Mucosa of stomach (tissue), 1 donor: ENCODE results near the gene KASH5.

Experiments used
- H3K27me3 ChIP-seq: one replicate; pipeline ENCODE4 v1.7.0; 2013; ENCODE audit warnings: mild to moderate bottlenecking, low read length; ENCODE audit not compliant: control insufficient read depth, insufficient read depth
- H3K36me3 ChIP-seq: one replicate; pipeline ENCODE4 v1.7.0; 2013; ENCODE audit warnings: low read length; ENCODE audit not compliant: control insufficient read depth, insufficient read depth
- H3K4me1 ChIP-seq: one replicate; pipeline ENCODE4 v1.7.0; 2013; ENCODE audit warnings: mild to moderate bottlenecking, low read length; ENCODE audit not compliant: control insufficient read depth, insufficient read depth
- H3K4me3 ChIP-seq: one replicate; pipeline ENCODE4 v1.7.0; 2013; ENCODE audit warnings: low read length
- H3K9ac ChIP-seq: one replicate; pipeline ENCODE4 v1.7.0; 2013; ENCODE audit warnings: mild to moderate bottlenecking, low read length, moderate library complexity
- H3K9me3 ChIP-seq: one replicate; pipeline ENCODE4 v1.7.0; 2013; ENCODE audit warnings: mild to moderate bottlenecking, low read length, moderate library complexity; ENCODE audit not compliant: control insufficient read depth
- donor health status: Pancreatic carcinoma.

The KASH5 gene

GRCh38 chr19:49407079-49407478 lies 19.0 kb downstream of the KASH5 start:
- H3K9me3 ChIP-seq, result no peaks in the 10 kb centered on the region
- no peak overlapping the region for H3K4me3 ChIP-seq
- H3K27me3 ChIP-seq, result no peaks in the 10 kb centered on the region
- no peak overlapping the region for H3K9ac ChIP-seq
- peaks cover 5% of the 10 kb centered on the region for H3K4me1 ChIP-seq
- H3K36me3 ChIP-seq, result no peaks in the 10 kb centered on the region

- no peaks in the 10 kb centered on the region for H3K27me3 ChIP-seq
- no peak overlapping the region for H3K4me3 ChIP-seq
- H3K9ac ChIP-seq, result no peak overlapping the region
- peaks cover 5% of the 10 kb centered on the region for H3K4me1 ChIP-seq
- H3K36me3 ChIP-seq, result no peaks in the 10 kb centered on the region
- H3K9me3 ChIP-seq, result no peaks in the 10 kb centered on the region
Observed at GRCh38 chr19:49407482-49408015, 19.5 kb downstream of the KASH5 start.

- H3K9ac ChIP-seq, result no peak overlapping the region
- peaks cover 4% of the 10 kb centered on the region for H3K27me3 ChIP-seq
- H3K4me3 ChIP-seq, result no peak overlapping the region
- no peaks in the 10 kb centered on the region for H3K36me3 ChIP-seq
- H3K9me3 ChIP-seq, result no peaks in the 10 kb centered on the region
- peaks cover 5% of the 10 kb centered on the region for H3K4me1 ChIP-seq
Observed at GRCh38 chr19:49408816-49409440, 20.9 kb downstream of the KASH5 start.

GRCh38 chr19:49409441-49410029 lies 21.5 kb downstream of the KASH5 start:
- H3K4me1 ChIP-seq, result peaks cover 5% of the 10 kb centered on the region
- H3K9ac ChIP-seq, result no peak overlapping the region

GRCh38 chr19:49411681-49412326 lies 23.8 kb downstream of the KASH5 start:
- peaks cover 4% of the 10 kb centered on the region for H3K27me3 ChIP-seq
- no peaks in the 10 kb centered on the region for H3K9me3 ChIP-seq
- H3K4me3 ChIP-seq, result no peak overlapping the region
- H3K36me3 ChIP-seq, result no peaks in the 10 kb centered on the region
- H3K4me1 ChIP-seq, result peaks cover 5% of the 10 kb centered on the region
- H3K9ac ChIP-seq, result no peak overlapping the region

More at GRCh38 chr19:49409441-49410029, 21.5 kb downstream of the KASH5 start:
- Histone ChIP-seq H3K9me3 (no peaks in the 10 kb centered on the region), H3K27me3 (peaks cover 4% of the 10 kb centered on the region), H3K4me3 (no peak overlapping the region), H3K36me3 (no peaks in the 10 kb centered on the region)

GRCh38 chr19:49413348-49413747 lies 25.3 kb downstream of the KASH5 start:
- Histone ChIP-seq H3K36me3 (no peaks in the 10 kb centered on the region), H3K9me3 (no peaks in the 10 kb centered on the region), H3K4me3 (no peak overlapping the region), H3K9ac (no peak overlapping the region), H3K27me3 (peaks cover 14% of the 10 kb centered on the region), H3K4me1 (peaks cover 5% of the 10 kb centered on the region)

GRCh38 chr19:49414256-49414655 lies 26.2 kb downstream of the KASH5 start:
- H3K9ac ChIP-seq, result no peak overlapping the region
- H3K4me3 ChIP-seq, result no peak overlapping the region
- peaks cover 21% of the 10 kb centered on the region for H3K27me3 ChIP-seq
- H3K36me3 ChIP-seq, result no peaks in the 10 kb centered on the region
- no peaks in the 10 kb centered on the region for H3K9me3 ChIP-seq
- H3K4me1 ChIP-seq, result peaks cover 5% of the 10 kb centered on the region

- H3K9me3 ChIP-seq, result no peaks in the 10 kb centered on the region
- no peaks in the 10 kb centered on the region for H3K36me3 ChIP-seq
- H3K9ac ChIP-seq, result no peak overlapping the region
- no peak overlapping the region for H3K4me3 ChIP-seq
- H3K4me1 ChIP-seq, result no peaks in the 10 kb centered on the region
- peaks cover 31% of the 10 kb centered on the region for H3K27me3 ChIP-seq
Observed at GRCh38 chr19:49415102-49415809, 27.2 kb downstream of the KASH5 start.

GRCh38 chr19:49415810-49416200 lies 27.8 kb downstream of the KASH5 start:
- H3K9ac ChIP-seq, result no peak overlapping the region
- peaks cover 36% of the 10 kb centered on the region for H3K27me3 ChIP-seq
- H3K36me3 ChIP-seq, result no peaks in the 10 kb centered on the region
- H3K4me3 ChIP-seq, result no peak overlapping the region
- H3K9me3 ChIP-seq, result no peaks in the 10 kb centered on the region
- H3K4me1 ChIP-seq, result no peaks in the 10 kb centered on the region

- Histone ChIP-seq H3K9ac (no peak overlapping the region), H3K36me3 (no peaks in the 10 kb centered on the region), H3K9me3 (no peaks in the 10 kb centered on the region), H3K27me3 (peaks cover 48% of the 10 kb centered on the region), H3K4me1 (peaks cover 8% of the 10 kb centered on the region), H3K4me3 (no peak overlapping the region)
Observed at GRCh38 chr19:49417088-49417487, 29.0 kb downstream of the KASH5 start.

GRCh38 chr19:49418511-49418910 lies 30.5 kb downstream of the KASH5 start:
- Histone ChIP-seq H3K9ac (no peak overlapping the region), H3K36me3 (no peaks in the 10 kb centered on the region), H3K9me3 (no peaks in the 10 kb centered on the region), H3K27me3 (peaks cover 58% of the 10 kb centered on the region), H3K4me1 (peaks cover 8% of the 10 kb centered on the region), H3K4me3 (no peak overlapping the region)

GRCh38 chr19:49419173-49419572 lies 31.1 kb downstream of the KASH5 start:
- no peaks in the 10 kb centered on the region for H3K9me3 ChIP-seq
- H3K27me3 ChIP-seq, result peaks cover 65% of the 10 kb centered on the region

More at GRCh38 chr19:49419173-49419572, 31.1 kb downstream of the KASH5 start:
- Histone ChIP-seq H3K36me3 (no peaks in the 10 kb centered on the region), H3K4me1 (peaks cover 8% of the 10 kb centered on the region), H3K9ac (no peak overlapping the region), H3K4me3 (no peak overlapping the region)
